ENCODE data around the gene UGT8. TPM values are rescaled to one million over a fixed set of nuclear protein-coding genes. Genes with fewer than 3 reads are reported as not detected.
A peak's percentile ranks its signal among the peaks of the same experiment; 100 is the strongest.

The UGT8 gene
- total RNA-seq, 4 donors from 2014 or later, result 0.46 to 8.5 TPM; not detected in 2

DNA sequence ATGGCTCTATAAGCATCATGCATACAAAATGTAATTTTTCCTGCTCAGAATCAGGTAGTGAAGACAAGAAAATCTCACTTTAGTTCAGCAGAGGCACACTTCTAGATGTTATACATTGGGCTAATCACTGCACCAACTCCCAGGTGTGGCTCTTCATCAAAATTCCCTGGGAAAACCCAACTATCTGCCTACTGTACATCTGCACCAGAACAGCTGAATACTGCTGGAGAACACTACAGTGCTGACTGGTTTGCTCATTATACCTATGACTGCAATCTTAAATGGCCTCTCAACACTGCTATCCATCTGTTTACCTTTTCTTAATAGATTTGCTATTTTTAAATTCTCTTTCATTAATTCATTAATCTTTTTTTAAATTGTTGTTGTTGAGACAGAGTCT is 92.0 kb downstream of the UGT8 start:
- no peaks in the 10 kb centered on the region for H3K4me1 ChIP-seq
- TF ChIP-seq CTCF (IDR thresholded peaks at IDR 0.05), result no peak
- no peak for TF ChIP-seq POLR2A (IDR thresholded peaks at IDR 0.05)
- intact Hi-C loops (cut with DNase I; ENCODE audit: low total_unique reads), result no loop called here
- H3K9me3 ChIP-seq, result no peaks in the 10 kb centered on the region
- no peak for DNase-seq
- H3K27ac ChIP-seq, result no peak overlapping the region
- no peaks in the 10 kb centered on the region for H3K36me3 ChIP-seq
- H3K4me3 ChIP-seq, result no peak overlapping the region
- H3K27me3 ChIP-seq, result no peaks in the 10 kb centered on the region

DNA sequence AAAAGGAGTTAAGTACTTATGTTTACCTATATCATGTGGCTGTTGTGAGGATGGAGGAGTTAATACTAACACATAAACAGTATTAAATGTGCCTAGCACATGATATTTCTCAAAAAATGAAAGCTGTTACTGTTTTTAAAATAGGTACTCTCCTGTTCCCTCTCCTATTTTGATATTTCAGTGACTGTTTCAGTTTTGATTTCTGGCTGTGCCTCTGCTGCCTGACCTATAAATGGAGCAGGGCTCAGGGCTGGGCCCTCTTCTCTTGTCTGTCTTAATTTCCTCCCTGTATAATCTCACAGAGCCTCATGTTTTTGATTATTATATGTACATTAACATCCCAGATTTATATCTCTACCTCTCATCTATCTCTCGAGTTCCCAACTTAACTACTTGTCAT is 93.3 kb downstream of the UGT8 start:
- H3K36me3 ChIP-seq, result no peaks in the 10 kb centered on the region
- no peaks in the 10 kb centered on the region for H3K27me3 ChIP-seq
- H3K9me3 ChIP-seq, result no peaks in the 10 kb centered on the region
- TF ChIP-seq POLR2A (IDR thresholded peaks at IDR 0.05) (no peak), CTCF (IDR thresholded peaks at IDR 0.05) (no peak)
- DNase-seq, result no peak
- no peak overlapping the region for H3K4me3 ChIP-seq
- no peak overlapping the region for H3K27ac ChIP-seq
- intact Hi-C loops (cut with DNase I; ENCODE audit: low total_unique reads), result no loop called here
- no peaks in the 10 kb centered on the region for H3K4me1 ChIP-seq

DNA sequence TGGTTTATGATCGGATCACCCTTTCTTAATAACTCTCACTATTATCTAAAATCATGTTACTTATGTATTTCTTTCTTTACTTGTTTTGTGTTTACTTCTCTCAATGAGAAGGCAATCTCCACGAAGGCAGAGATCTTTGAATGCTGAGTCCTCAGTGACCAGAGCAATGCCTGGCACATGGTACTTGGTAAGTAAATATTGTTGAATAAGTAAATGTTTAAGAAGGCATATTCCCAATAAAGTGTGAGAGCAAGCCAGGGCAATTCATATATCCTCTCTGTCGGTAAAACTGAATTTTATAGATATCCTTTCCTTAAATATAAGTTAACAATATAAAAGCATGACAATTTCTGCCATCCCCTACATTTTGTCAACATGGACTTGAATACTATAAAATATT is 94.4 kb downstream of the UGT8 start:
- no peak for TF ChIP-seq POLR2A (IDR thresholded peaks at IDR 0.05)
- TF ChIP-seq CTCF (IDR thresholded peaks at IDR 0.05), result no peak
- intact Hi-C loops (cut with DNase I; ENCODE audit: low total_unique reads), result no loop called here

DNA sequence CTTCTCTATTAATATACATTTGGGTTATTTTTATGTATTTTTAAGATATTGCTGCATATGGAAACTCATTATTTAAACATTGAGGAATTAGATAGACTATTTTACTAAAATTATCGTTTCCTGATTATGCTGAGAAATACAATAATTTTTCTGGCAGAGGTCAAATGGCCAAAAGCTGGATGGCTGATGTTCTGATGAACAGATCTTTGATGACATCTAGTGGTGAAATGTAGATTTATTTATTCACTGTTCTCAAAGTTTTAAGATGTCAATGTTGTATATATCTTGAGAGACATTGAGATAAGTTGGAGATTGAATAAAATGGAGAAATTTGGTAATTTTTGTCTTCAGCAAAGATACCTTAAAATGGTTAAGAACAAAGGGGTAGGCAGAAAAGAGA is 96.2 kb downstream of the UGT8 start:
- no peak overlapping the region for H3K27ac ChIP-seq
- H3K4me3 ChIP-seq, result no peak overlapping the region
- H3K27me3 ChIP-seq, result no peaks in the 10 kb centered on the region
- no peaks in the 10 kb centered on the region for H3K36me3 ChIP-seq
- intact Hi-C loops (cut with DNase I; ENCODE audit: low total_unique reads), result no loop called here
- TF ChIP-seq POLR2A (IDR thresholded peaks at IDR 0.05) (no peak), CTCF (IDR thresholded peaks at IDR 0.05) (peak; percentile 19 to 40 (median 33))
- no peaks in the 10 kb centered on the region for H3K4me1 ChIP-seq
- H3K9me3 ChIP-seq, result no peaks in the 10 kb centered on the region
- no peak for DNase-seq

More for the DNA sequence above, 94.4 kb downstream of the UGT8 start:
- H3K9me3 ChIP-seq, result no peaks in the 10 kb centered on the region
- no peaks in the 10 kb centered on the region for H3K36me3 ChIP-seq
- H3K4me3 ChIP-seq, result no peak overlapping the region
- no peak for DNase-seq
- H3K27ac ChIP-seq, result no peak overlapping the region
- H3K27me3 ChIP-seq, result no peaks in the 10 kb centered on the region
- no peaks in the 10 kb centered on the region for H3K4me1 ChIP-seq

DNA sequence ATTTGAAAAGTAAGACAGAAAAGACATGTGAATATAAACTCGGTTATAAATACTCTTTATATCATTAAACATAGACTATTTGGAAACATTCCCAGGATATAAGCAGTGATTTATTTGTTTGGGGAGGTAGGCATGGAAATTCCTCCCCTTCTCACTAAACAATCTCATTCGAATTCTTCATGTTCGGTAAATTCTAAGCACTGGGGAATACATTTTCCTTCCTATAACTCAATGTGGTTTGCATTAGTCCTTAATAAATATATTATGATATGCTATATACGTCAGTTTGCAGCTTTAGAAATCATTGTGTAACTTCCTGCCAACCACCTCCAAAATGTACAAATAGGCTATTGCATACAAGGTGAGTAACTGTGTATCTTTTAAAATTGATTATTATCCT is 99.6 kb downstream of the UGT8 start:
- Histone ChIP-seq H3K4me3 (no peak overlapping the region), H3K4me1 (no peaks in the 10 kb centered on the region), H3K9me3 (no peaks in the 10 kb centered on the region), H3K36me3 (no peaks in the 10 kb centered on the region), H3K27ac (no peak overlapping the region), H3K27me3 (no peaks in the 10 kb centered on the region)
- DNase-seq, result no peak
- intact Hi-C loops (cut with DNase I; ENCODE audit: low total_unique reads), result no loop called here
- TF ChIP-seq CTCF (IDR thresholded peaks at IDR 0.05) (no peak), POLR2A (IDR thresholded peaks at IDR 0.05) (no peak)
